Trophoblast cell (in vitro differentiated cells and primary cell): Measurements from ENCODE around the gene LRCH4.
A peak's percentile ranks its signal among the peaks of the same experiment; 100 is the strongest.

Source experiments
- DNase-seq, 2 donors: peaks; one replicate each; pipeline ENCODE4 v3.0.0-alpha.2; 2016
- H2AFZ ChIP-seq: 2 replicates; pipeline ENCODE4 v1.6.1; 2013; ENCODE audit warnings: low read length, moderate library complexity, mild to moderate bottlenecking; ENCODE audit not compliant: insufficient read depth, poor library complexity
- H2AK5ac ChIP-seq: 2 replicates; pipeline ENCODE4 v1.6.1; 2013; ENCODE audit warnings: mild to moderate bottlenecking, low read length
- H2BK120ac ChIP-seq: 2 replicates; pipeline ENCODE4 v1.6.1; 2013; ENCODE audit warnings: low read length, mild to moderate bottlenecking, moderate library complexity; ENCODE audit not compliant: insufficient read depth, poor library complexity
- H2BK12ac ChIP-seq: 2 replicates; pipeline ENCODE4 v1.6.1; 2013; ENCODE audit warnings: mild to moderate bottlenecking, low read length, moderate library complexity
- H2BK5ac ChIP-seq: 2 replicates; pipeline ENCODE4 v1.6.1; 2013; ENCODE audit warnings: low read length, low read depth, moderate library complexity, mild to moderate bottlenecking; ENCODE audit not compliant: poor library complexity
- H3K14ac ChIP-seq: 2 replicates; pipeline ENCODE4 v1.6.1; 2013; ENCODE audit warnings: mild to moderate bottlenecking, low read length
- H3K18ac ChIP-seq: 2 replicates; pipeline ENCODE4 v1.6.1; 2013; ENCODE audit warnings: mild to moderate bottlenecking, low read length
- H3K23ac ChIP-seq: 2 replicates; pipeline ENCODE4 v1.6.1; 2013; ENCODE audit warnings: low read length
- H3K27ac ChIP-seq: 2 replicates; pipeline ENCODE4 v1.5.1; 2013; ENCODE audit warnings: low read depth, mild to moderate bottlenecking, inconsistent platforms, low read length, moderate library complexity
- H3K27me3 ChIP-seq: 2 replicates; pipeline ENCODE4 v1.6.1; 2013; ENCODE audit warnings: inconsistent platforms, mild to moderate bottlenecking, low read length, moderate library complexity; ENCODE audit not compliant: insufficient read depth
- H3K36me3 ChIP-seq, 2 experiments: 1 replicate in 1 of 2; 2 replicates in 1 of 2; pipeline ENCODE4 v1.6.1; 2013; ENCODE audit warnings: low read length in 2 of 2, mild to moderate bottlenecking in 2 of 2, moderate library complexity in 1 of 2; ENCODE audit not compliant: insufficient read depth in 2 of 2, control insufficient read depth in 1 of 2
- H3K4ac ChIP-seq: 2 replicates; pipeline ENCODE4 v1.6.1; 2013; ENCODE audit warnings: low read depth, mild to moderate bottlenecking, low read length, moderate library complexity
- H3K4me1 ChIP-seq, 2 experiments: 1 replicate in 1 of 2; 2 replicates in 1 of 2; pipeline ENCODE4 v1.6.1; 2013; ENCODE audit warnings: low read length in 2 of 2, mild to moderate bottlenecking in 2 of 2, moderate library complexity in 1 of 2; ENCODE audit not compliant: insufficient read depth in 2 of 2, control insufficient read depth in 1 of 2
- H3K4me2 ChIP-seq: 2 replicates; pipeline ENCODE4 v1.6.1; 2013; ENCODE audit warnings: inconsistent platforms, mild to moderate bottlenecking, low read length, moderate library complexity
- H3K4me3 ChIP-seq: 2 replicates; pipeline ENCODE4 v1.5.1; 2013; ENCODE audit warnings: mild to moderate bottlenecking, low read depth, low read length, inconsistent platforms
- H3K79me1 ChIP-seq: one replicate; pipeline ENCODE4 v1.6.1; 2013; ENCODE audit warnings: low read length
- H3K79me2 ChIP-seq: 2 replicates; pipeline ENCODE4 v1.6.1; 2013; ENCODE audit warnings: low read length, mild to moderate bottlenecking; ENCODE audit not compliant: control insufficient read depth, insufficient read depth, poor library complexity
- H3K9ac ChIP-seq: 2 replicates; pipeline ENCODE4 v1.6.1; 2013; ENCODE audit warnings: mild to moderate bottlenecking, low read length
- H3K9me3 ChIP-seq: 2 replicates; pipeline ENCODE4 v1.6.1; 2013; ENCODE audit warnings: low read depth, mild to moderate bottlenecking, control low read depth, inconsistent platforms, low read length; ENCODE audit not compliant: insufficient read depth
- H4K12ac ChIP-seq: 2 replicates; pipeline ENCODE4 v1.6.1; 2013; ENCODE audit warnings: low read depth, mild to moderate bottlenecking, low read length, moderate library complexity
- H4K8ac ChIP-seq: 2 replicates; pipeline ENCODE4 v1.6.1; 2013; ENCODE audit warnings: low read depth, mild to moderate bottlenecking, low read length, moderate library complexity
- H4K91ac ChIP-seq: one replicate; pipeline ENCODE4 v1.6.1; 2013; ENCODE audit warnings: low read depth, mild to moderate bottlenecking, low read length, moderate library complexity
- WGBS: extraction: QIAGEN DNeasy Blood & Tissue Kit; methylation state at CpG from one replicate; pipeline ENCODE4 v1.1.7; 2013; ENCODE audit warnings: missing lambda C conversion rate; ENCODE audit not compliant: insufficient read length, insufficient coverage; ENCODE audit errors: extremely low coverage; 5-methylcytosine and 5-hydroxymethylcytosine counted together

Gene LRCH4

DNA sequence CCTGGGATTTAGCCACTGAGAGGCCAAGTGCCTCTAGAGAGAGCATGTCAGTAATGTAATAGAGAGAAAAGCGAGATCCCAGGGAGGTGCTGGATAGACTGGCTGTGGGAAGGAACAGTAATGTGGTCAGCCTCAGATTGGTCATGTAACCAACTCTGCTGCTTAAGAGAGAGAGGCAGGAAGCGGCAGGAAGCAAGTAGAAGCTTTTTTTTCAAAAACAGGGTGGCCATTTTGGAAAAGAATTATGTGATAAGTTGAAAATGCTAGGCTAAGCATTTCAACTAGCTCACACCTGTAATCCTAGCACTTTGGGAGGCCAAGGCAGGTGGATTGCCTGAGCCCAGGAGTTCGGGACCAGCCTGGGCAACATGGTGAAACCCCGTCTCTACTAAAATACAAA is 12.5 kb upstream of the LRCH4 start:
- Histone ChIP-seq H3K36me3 (no peaks in the 10 kb centered on the region), H3K9ac (no peak overlapping the region), H2AK5ac (no peak overlapping the region), H3K9me3 (no peaks in the 10 kb centered on the region), H3K27me3 (no peaks in the 10 kb centered on the region), H3K4me2 (no peak overlapping the region), H4K12ac (no peak overlapping the region), H3K79me2 (no peaks in the 10 kb centered on the region), H3K23ac (no peak overlapping the region), H4K8ac (no peak overlapping the region), H3K4me1 (peaks cover 9 to 17% of the 10 kb centered on the region in 2 experiments), H4K91ac (no peak overlapping the region), H3K14ac (no peak overlapping the region), H2BK5ac (no peak overlapping the region), H2AFZ (no peak overlapping the region), H3K27ac (no peak overlapping the region), H2BK120ac (no peak overlapping the region), H3K79me1 (peaks cover 7% of the 10 kb centered on the region), H3K4me3 (no peak overlapping the region), H3K4ac (no peak overlapping the region), H2BK12ac (no peak overlapping the region), H3K18ac (no peak overlapping the region)
- WGBS, result no CpG with 5 or more reads among the region's 4 CpGs
- no peak for DNase-seq

DNA sequence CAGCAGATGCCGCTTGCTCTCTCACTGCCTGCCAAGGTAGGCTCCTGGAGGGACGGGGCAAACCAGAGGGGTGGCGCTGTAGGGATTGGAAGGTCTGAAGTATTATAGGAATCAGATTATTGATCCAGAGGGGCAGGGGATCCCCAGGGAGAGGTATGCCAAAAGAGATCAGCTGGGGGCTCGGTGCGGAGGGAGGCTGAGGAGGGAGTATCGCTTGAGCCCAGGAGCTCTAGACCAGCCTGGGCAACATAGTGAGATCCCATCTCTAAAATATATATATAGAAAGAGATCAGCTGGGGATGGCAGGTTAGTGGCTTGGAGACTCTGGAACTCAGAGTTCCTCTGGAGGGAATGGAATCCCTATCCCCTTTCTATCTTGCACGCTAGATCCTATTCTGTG is 9.3 kb upstream of the LRCH4 start:
- Histone ChIP-seq H3K14ac (no peak overlapping the region), H4K91ac (no peak overlapping the region), H3K27ac (no peak overlapping the region), H4K12ac (no peak overlapping the region), H3K79me2 (no peaks in the 10 kb centered on the region), H3K23ac (no peak overlapping the region), H3K4ac (no peak overlapping the region), H3K9ac (no peak overlapping the region), H3K79me1 (no peaks in the 10 kb centered on the region), H4K8ac (no peak overlapping the region), H3K4me1 (no peaks in the 10 kb centered on the region), H2BK5ac (no peak overlapping the region), H3K18ac (no peak overlapping the region), H2AFZ (no peak overlapping the region), H3K4me2 (no peak overlapping the region), H2AK5ac (no peak overlapping the region), H3K9me3 (no peaks in the 10 kb centered on the region), H3K4me3 (no peak overlapping the region), H2BK120ac (no peak overlapping the region), H3K36me3 (no peaks in the 10 kb centered on the region), H2BK12ac (no peak overlapping the region), H3K27me3 (no peaks in the 10 kb centered on the region)
- DNase-seq, result no peak
- WGBS, result no CpG with 5 or more reads among the region's 7 CpGs

DNA sequence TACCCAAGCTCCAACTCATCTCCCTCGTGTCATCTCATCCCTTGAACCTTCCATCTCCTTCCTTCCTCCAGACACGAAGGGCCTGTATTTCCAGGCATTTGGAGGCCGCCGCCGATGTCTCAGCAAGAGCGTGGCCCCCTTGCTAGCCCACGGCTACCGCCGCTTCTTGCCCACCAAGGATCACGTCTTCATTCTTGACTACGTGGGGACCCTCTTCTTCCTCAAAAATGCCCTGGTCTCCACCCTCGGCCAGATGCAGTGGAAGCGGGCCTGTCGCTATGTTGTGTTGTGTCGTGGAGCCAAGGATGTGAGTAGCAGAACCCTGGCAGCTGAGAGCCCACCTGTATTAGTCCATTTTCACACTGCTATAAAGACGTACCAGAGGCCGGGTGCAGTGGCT is 5.7 kb upstream of the LRCH4 start:
- H3K14ac ChIP-seq, result no peak overlapping the region
- H4K12ac ChIP-seq, result no peak overlapping the region
- no peaks in the 10 kb centered on the region for H3K9me3 ChIP-seq
- no peak overlapping the region for H2BK5ac ChIP-seq
- no peak overlapping the region for H3K4me2 ChIP-seq
- H3K4me3 ChIP-seq, result no peak overlapping the region
- no peak for DNase-seq
- H3K9ac ChIP-seq, result no peak overlapping the region
- no peaks in the 10 kb centered on the region for H3K79me2 ChIP-seq
- no peak overlapping the region for H2BK120ac ChIP-seq
- no peak overlapping the region for H2AFZ ChIP-seq
- H3K4ac ChIP-seq, result no peak overlapping the region
- H3K36me3 ChIP-seq, result no peaks in the 10 kb centered on the region
- no peak overlapping the region for H2AK5ac ChIP-seq
- H3K18ac ChIP-seq, result no peak overlapping the region
- WGBS, result no CpG with 5 or more reads among the region's 17 CpGs
- no peak overlapping the region for H4K8ac ChIP-seq
- no peaks in the 10 kb centered on the region for H3K27me3 ChIP-seq
- H3K79me1 ChIP-seq, result peaks cover 3% of the 10 kb centered on the region
- H3K27ac ChIP-seq, result no peak overlapping the region
- no peak overlapping the region for H3K23ac ChIP-seq
- no peak overlapping the region for H2BK12ac ChIP-seq
- no peak overlapping the region for H4K91ac ChIP-seq
- peaks cover 0 to 2% of the 10 kb centered on the region in 2 experiments for H3K4me1 ChIP-seq

DNA sequence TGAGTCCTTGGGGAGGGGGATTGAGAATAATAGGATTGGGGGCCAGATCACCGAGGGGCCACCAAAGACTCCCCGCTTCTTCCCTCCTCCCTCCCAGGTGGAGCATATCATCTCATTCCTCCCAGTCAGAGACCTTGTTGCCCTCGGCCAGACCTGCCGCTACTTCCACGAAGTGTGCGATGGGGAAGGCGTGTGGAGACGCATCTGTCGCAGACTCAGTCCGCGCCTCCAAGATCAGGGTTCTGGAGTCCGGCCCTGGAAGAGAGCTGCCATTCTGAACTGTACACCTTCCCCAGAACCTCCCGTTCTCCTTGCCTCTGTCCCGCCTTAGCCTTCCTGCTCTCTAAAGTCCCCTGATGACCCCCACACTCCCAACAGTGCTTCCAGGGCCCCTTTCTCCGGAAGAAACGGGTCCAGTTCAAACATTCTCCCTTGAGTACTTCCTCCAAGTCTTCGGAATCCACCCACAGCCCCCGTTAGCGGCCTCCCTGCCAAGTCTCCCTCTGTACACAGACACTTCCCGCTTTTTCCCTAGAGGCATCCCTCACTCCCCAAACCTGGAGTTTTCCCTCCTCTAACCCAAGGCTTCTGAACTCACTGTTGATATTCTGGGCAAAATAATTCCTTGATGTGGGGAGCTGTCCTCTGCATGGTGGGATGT is 4.3 kb upstream of the LRCH4 start:
- Histone ChIP-seq H3K4ac (no peak overlapping the region), H3K27me3 (no peaks in the 10 kb centered on the region), H3K36me3 (no peaks in the 10 kb centered on the region), H4K91ac (no peak overlapping the region), H3K9ac (peak overlapping the region; percentile 21), H3K9me3 (no peaks in the 10 kb centered on the region), H3K14ac (no peak overlapping the region), H2BK12ac (no peak overlapping the region), H3K4me1 (peaks cover 0 to 2% of the 10 kb centered on the region in 2 experiments), H4K8ac (no peak overlapping the region), H2AK5ac (no peak overlapping the region), H3K27ac (no peak overlapping the region), H3K79me2 (peaks cover 2% of the 10 kb centered on the region), H2AFZ (no peak overlapping the region), H2BK5ac (no peak overlapping the region), H3K23ac (no peak overlapping the region), H3K18ac (no peak overlapping the region), H4K12ac (no peak overlapping the region), H3K4me2 (no peak overlapping the region), H2BK120ac (no peak overlapping the region), H3K79me1 (peaks cover 11% of the 10 kb centered on the region), H3K4me3 (no peak overlapping the region)
- no CpG with 5 or more reads among the region's 20 CpGs for WGBS
- no peak for DNase-seq
